ENCODE results near the gene IRGQ. TPM values are rescaled to one million over a fixed set of nuclear protein-coding genes. Genes with fewer than 3 reads are reported as not detected.
"Not testable (repeated sequence)": the region's sequence is repeated elsewhere in the genome, so short reads cannot be mapped to it uniquely, and the experiment has no call there.

Gene IRGQ
- polyA plus RNA-seq, 1 donor, result 12.4 TPM

GRCh38 chr19:43575156-43575950 lies 20.6 kb downstream of the IRGQ start, which contains the start of the genes PINLYP and XRCC1:
Gene PINLYP, plus strand, starts transcription at chr19:43575801. Its CDS starts 1,391 bp downstream, at chr19:43577192.
Gene XRCC1, minus strand, starts transcription at chr19:43575527. Its CDS starts 69 bp downstream, at chr19:43575458.
- peak; percentile 98 for DNase-seq (ENCODE audit: low read depth)

- no peak for DNase-seq (ENCODE audit: low read depth)
Observed at GRCh38 chr19:43574424-43575155, 21.3 kb downstream of the IRGQ start.

- no peak for DNase-seq (ENCODE audit: low read depth)
Observed at GRCh38 chr19:43572171-43572588, 23.8 kb downstream of the IRGQ start.

- no peak for DNase-seq (ENCODE audit: low read depth)
Observed at GRCh38 chr19:43570174-43570791, 25.7 kb downstream of the IRGQ start.

GRCh38 chr19:43569657-43570056 lies 26.3 kb downstream of the IRGQ start:
- no peak for DNase-seq (ENCODE audit: low read depth)

GRCh38 chr19:43564800-43565199 lies 31.1 kb downstream of the IRGQ start:
- DNase-seq (ENCODE audit: low read depth), result no peak

- DNase-seq (ENCODE audit: low read depth), result no peak
Observed at GRCh38 chr19:43563816-43564457, 32.0 kb downstream of the IRGQ start.

- peak; percentile 28 for DNase-seq (ENCODE audit: low read depth)
Observed at GRCh38 chr19:43562698-43563241, 33.2 kb downstream of the IRGQ start.

- no peak for DNase-seq (ENCODE audit: low read depth)
Observed at GRCh38 chr19:43562226-43562697, 33.7 kb downstream of the IRGQ start.

- DNase-seq (ENCODE audit: low read depth), result no peak
Observed at GRCh38 chr19:43561139-43561970, 34.6 kb downstream of the IRGQ start.

GRCh38 chr19:43560687-43561086 lies 35.2 kb downstream of the IRGQ start:
- no peak for DNase-seq (ENCODE audit: low read depth)

- peak; percentile 35 for DNase-seq (ENCODE audit: low read depth)
Observed at GRCh38 chr19:43555185-43555770, 40.7 kb downstream of the IRGQ start.

GRCh38 chr19:43554317-43554895 lies 41.5 kb downstream of the IRGQ start:
- no peak for DNase-seq (ENCODE audit: low read depth)

GRCh38 chr19:43553656-43554055 lies 42.3 kb downstream of the IRGQ start:
- no peak for DNase-seq (ENCODE audit: low read depth)

- no peak for DNase-seq (ENCODE audit: low read depth)
Observed at GRCh38 chr19:43552616-43553015, 43.3 kb downstream of the IRGQ start.

GRCh38 chr19:43552198-43552450 lies 43.8 kb downstream of the IRGQ start:
- DNase-seq (ENCODE audit: low read depth), result no peak

GRCh38 chr19:43551399-43552197 lies 44.3 kb downstream of the IRGQ start:
- DNase-seq (ENCODE audit: low read depth), result no peak

- DNase-seq (ENCODE audit: low read depth), result no peak
Observed at GRCh38 chr19:43548706-43549105, 47.2 kb downstream of the IRGQ start.

- DNase-seq (ENCODE audit: low read depth), result not testable (repeated sequence)
Observed at GRCh38 chr19:43547926-43548325, 48.0 kb downstream of the IRGQ start.

All from forelimb muscle (tissue), 1 donor.